WTC11 (cell line): ENCODE results near the gene PTPA. TPM values are rescaled to one million over a fixed set of nuclear protein-coding genes. Genes with fewer than 3 reads are reported as not detected.

Experiments used
- ATAC-seq: fragments of 200-7000 bp; cut with Tn5 transposase; 2 replicates; pipeline ENCODE4 v1.10.0; 2021; ENCODE audit warnings: mild to moderate bottlenecking, moderate library complexity
- CTCF ChIA-PET: fragments of 300-600 bp; sonication (Branson Sonifier 250); formaldehyde crosslinking; loops from one replicate; lab custom pipeline; 2021; ENCODE audit warnings: antibody characterized with exemption; lab: Charles Lee
- POLR2A ChIA-PET: fragments of 350-600 bp; sonication (Branson Sonifier 250); formaldehyde crosslinking; loops from one replicate; lab custom pipeline; 2021; ENCODE audit warnings: antibody characterized with exemption; lab: Charles Lee
- DNase-seq: peaks from one replicate; pipeline ENCODE4 v3.0.0; 2021; ENCODE audit warnings: low spot score
- H3K27ac Mint-ChIP-seq: 2 replicates; pipeline ENCODE4 v1.8.0; 2021; ENCODE audit warnings: mixed read lengths
- H3K27me3 Mint-ChIP-seq: 2 replicates; pipeline ENCODE4 v1.8.0; 2021; ENCODE audit warnings: low read depth, mild to moderate bottlenecking, moderate library complexity, mixed read lengths
- H3K36me3 Mint-ChIP-seq: 2 replicates; pipeline ENCODE4 v1.8.0; 2021; ENCODE audit warnings: mixed read lengths
- H3K4me1 Mint-ChIP-seq: 2 replicates; pipeline ENCODE4 v1.8.0; 2022; ENCODE audit warnings: mixed read lengths
- H3K4me3 Mint-ChIP-seq: 2 replicates; pipeline ENCODE4 v1.8.0; 2021; ENCODE audit warnings: mild to moderate bottlenecking, moderate library complexity, mixed read lengths
- H3K9me3 Mint-ChIP-seq: 2 replicates; pipeline ENCODE4 v1.8.0; 2021; ENCODE audit warnings: mixed read lengths
- ARID4B ChIP-seq: sonication (generic); formaldehyde crosslinking; IDR thresholded peaks from 2 replicates; pipeline ENCODE4 v1.8.0; 2023; ENCODE audit warnings: missing genetic modification reagents, mild to moderate bottlenecking, borderline replicate concordance
- MYBL2 ChIP-seq: sonication (generic); formaldehyde crosslinking; IDR thresholded peaks from 2 replicates; pipeline ENCODE4 v1.8.1; 2023; ENCODE audit warnings: mild to moderate bottlenecking, moderate library complexity, missing genetic modification reagents
- NFATC4 ChIP-seq: fragments of 250-450 bp; sonication (Bioruptor Pico); IDR thresholded peaks from 2 replicates; pipeline ENCODE4 v1.9.0; 2021; ENCODE audit warnings: mild to moderate bottlenecking
- TCF7 ChIP-seq: sonication (generic); formaldehyde crosslinking; IDR thresholded peaks from 2 replicates; pipeline ENCODE4 v1.8.0; 2022; ENCODE audit warnings: mild to moderate bottlenecking, low read depth, missing genetic modification reagents, moderate library complexity
- TP53 ChIP-seq: sonication (generic); formaldehyde crosslinking; IDR thresholded peaks from 2 replicates; pipeline ENCODE4 v1.8.1; 2023; ENCODE audit warnings: mild to moderate bottlenecking, missing genetic modification reagents
- ZNF121 ChIP-seq: sonication (generic); formaldehyde crosslinking; IDR thresholded peaks from 2 replicates; pipeline ENCODE4 v1.8.0; 2023; ENCODE audit warnings: missing genetic modification reagents
- ZNF317 ChIP-seq: sonication (generic); formaldehyde crosslinking; IDR thresholded peaks from 2 replicates; pipeline ENCODE4 v1.8.1; 2023; ENCODE audit warnings: low read depth, mild to moderate bottlenecking, moderate library complexity, missing genetic modification reagents, borderline replicate concordance
- ZNF416 ChIP-seq: fragments of 250-450 bp; sonication (Bioruptor Pico); IDR thresholded peaks from 2 replicates; pipeline ENCODE4 v1.9.0; 2021; ENCODE audit warnings: mild to moderate bottlenecking, inconsistent platforms
- ZNF671 ChIP-seq: fragments of 250-450 bp; sonication (Bioruptor Pico); IDR thresholded peaks from 2 replicates; pipeline ENCODE4 v1.8.0; 2021; ENCODE audit warnings: mild to moderate bottlenecking
- total RNA-seq: library from RNA; stranded (reverse); gene quantifications from 3 replicates; pipeline ENCODE4 v1.2.3, GENCODE V29; 2021
- TF ChIP-seq, protein P1 (sequence below): fragments of 250-450 bp; sonication (Bioruptor Pico); IDR thresholded peaks from 2 replicates; pipeline ENCODE4 v2.1.2; 2022; ENCODE audit warnings: mild to moderate bottlenecking, moderate library complexity
- TF ChIP-seq, protein P2 (sequence below): sonication (generic); formaldehyde crosslinking; IDR thresholded peaks from 2 replicates; pipeline ENCODE4 v1.8.1; 2023; ENCODE audit warnings: mild to moderate bottlenecking, moderate library complexity, missing genetic modification reagents
- TF ChIP-seq, protein P3 (sequence below): sonication (generic); formaldehyde crosslinking; conservative IDR thresholded peaks from 2 replicates; pipeline ENCODE4 v1.8.1; 2023; ENCODE audit warnings: mild to moderate bottlenecking, low read depth, missing genetic modification reagents, moderate library complexity
- TF ChIP-seq, protein P4 (sequence below): sonication (generic); formaldehyde crosslinking; IDR thresholded peaks from 2 replicates; pipeline ENCODE4 v1.8.1; 2023; ENCODE audit warnings: mild to moderate bottlenecking, missing genetic modification reagents, moderate library complexity
- TF ChIP-seq, protein P5 (sequence below): sonication (generic); formaldehyde crosslinking; IDR thresholded peaks from 2 replicates; pipeline ENCODE4 v1.8.1; 2023; ENCODE audit warnings: mild to moderate bottlenecking, missing genetic modification reagents, borderline replicate concordance

Gene PTPA
- total RNA-seq, 1 experiment from 2014 or later, result 186 TPM

- ChIA-PET CTCF (interaction anchor here (0.7 kb wide), 1 partner anchor 20 kb away, joined by 3 read pairs; no protein-coding TSS in a partner anchor), POLR2A (interaction anchor here (0.6 kb wide), 1 partner anchor 428 kb away, joined by 3 read pairs; no protein-coding TSS in a partner anchor)
- H3K4me3 Mint-ChIP-seq, result no peak overlapping the region
- TF ChIP-seq MYBL2, result no peak
- no peak for TF ChIP-seq ARID4B (CRISPR knock-in tag)
- no peak for TF ChIP-seq TCF7
- no peak for TF ChIP-seq TP53 (CRISPR knock-in tag)
- TF ChIP-seq, protein P1, sequence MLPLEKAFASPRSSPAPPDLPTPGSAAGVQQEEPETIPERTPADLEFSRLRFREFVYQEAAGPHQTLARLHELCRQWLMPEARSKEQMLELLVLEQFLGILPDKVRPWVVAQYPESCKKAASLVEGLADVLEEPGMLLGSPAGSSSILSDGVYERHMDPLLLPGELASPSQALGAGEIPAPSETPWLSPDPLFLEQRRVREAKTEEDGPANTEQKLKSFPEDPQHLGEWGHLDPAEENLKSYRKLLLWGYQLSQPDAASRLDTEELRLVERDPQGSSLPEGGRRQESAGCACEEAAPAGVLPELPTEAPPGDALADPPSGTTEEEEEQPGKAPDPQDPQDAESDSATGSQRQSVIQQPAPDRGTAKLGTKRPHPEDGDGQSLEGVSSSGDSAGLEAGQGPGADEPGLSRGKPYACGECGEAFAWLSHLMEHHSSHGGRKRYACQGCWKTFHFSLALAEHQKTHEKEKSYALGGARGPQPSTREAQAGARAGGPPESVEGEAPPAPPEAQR (CRISPR knock-in tag), result no peak
- TF ChIP-seq, protein P2, sequence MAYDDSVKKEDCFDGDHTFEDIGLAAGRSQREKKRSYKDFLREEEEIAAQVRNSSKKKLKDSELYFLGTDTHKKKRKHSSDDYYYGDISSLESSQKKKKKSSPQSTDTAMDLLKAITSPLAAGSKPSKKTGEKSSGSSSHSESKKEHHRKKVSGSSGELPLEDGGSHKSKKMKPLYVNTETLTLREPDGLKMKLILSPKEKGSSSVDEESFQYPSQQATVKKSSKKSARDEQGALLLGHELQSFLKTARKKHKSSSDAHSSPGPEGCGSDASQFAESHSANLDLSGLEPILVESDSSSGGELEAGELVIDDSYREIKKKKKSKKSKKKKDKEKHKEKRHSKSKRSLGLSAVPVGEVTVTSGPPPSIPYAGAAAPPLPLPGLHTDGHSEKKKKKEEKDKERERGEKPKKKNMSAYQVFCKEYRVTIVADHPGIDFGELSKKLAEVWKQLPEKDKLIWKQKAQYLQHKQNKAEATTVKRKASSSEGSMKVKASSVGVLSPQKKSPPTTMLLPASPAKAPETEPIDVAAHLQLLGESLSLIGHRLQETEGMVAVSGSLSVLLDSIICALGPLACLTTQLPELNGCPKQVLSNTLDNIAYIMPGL (CRISPR knock-in tag), result no peak
- TF ChIP-seq ZNF317 (CRISPR knock-in tag), result no peak
- TF ChIP-seq NFATC4 (CRISPR knock-in tag), result no peak
- TF ChIP-seq ZNF121 (CRISPR knock-in tag), result no peak
- no peak for TF ChIP-seq ZNF416
- TF ChIP-seq, protein P3, sequence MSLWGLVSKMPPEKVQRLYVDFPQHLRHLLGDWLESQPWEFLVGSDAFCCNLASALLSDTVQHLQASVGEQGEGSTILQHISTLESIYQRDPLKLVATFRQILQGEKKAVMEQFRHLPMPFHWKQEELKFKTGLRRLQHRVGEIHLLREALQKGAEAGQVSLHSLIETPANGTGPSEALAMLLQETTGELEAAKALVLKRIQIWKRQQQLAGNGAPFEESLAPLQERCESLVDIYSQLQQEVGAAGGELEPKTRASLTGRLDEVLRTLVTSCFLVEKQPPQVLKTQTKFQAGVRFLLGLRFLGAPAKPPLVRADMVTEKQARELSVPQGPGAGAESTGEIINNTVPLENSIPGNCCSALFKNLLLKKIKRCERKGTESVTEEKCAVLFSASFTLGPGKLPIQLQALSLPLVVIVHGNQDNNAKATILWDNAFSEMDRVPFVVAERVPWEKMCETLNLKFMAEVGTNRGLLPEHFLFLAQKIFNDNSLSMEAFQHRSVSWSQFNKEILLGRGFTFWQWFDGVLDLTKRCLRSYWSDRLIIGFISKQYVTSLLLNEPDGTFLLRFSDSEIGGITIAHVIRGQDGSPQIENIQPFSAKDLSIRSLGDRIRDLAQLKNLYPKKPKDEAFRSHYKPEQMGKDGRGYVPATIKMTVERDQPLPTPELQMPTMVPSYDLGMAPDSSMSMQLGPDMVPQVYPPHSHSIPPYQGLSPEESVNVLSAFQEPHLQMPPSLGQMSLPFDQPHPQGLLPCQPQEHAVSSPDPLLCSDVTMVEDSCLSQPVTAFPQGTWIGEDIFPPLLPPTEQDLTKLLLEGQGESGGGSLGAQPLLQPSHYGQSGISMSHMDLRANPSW (CRISPR knock-in tag), result no peak
- TF ChIP-seq, protein P4, sequence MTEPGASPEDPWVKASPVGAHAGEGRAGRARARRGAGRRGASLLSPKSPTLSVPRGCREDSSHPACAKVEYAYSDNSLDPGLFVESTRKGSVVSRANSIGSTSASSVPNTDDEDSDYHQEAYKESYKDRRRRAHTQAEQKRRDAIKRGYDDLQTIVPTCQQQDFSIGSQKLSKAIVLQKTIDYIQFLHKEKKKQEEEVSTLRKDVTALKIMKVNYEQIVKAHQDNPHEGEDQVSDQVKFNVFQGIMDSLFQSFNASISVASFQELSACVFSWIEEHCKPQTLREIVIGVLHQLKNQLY (CRISPR knock-in tag), result no peak
- TF ChIP-seq, protein P5, sequence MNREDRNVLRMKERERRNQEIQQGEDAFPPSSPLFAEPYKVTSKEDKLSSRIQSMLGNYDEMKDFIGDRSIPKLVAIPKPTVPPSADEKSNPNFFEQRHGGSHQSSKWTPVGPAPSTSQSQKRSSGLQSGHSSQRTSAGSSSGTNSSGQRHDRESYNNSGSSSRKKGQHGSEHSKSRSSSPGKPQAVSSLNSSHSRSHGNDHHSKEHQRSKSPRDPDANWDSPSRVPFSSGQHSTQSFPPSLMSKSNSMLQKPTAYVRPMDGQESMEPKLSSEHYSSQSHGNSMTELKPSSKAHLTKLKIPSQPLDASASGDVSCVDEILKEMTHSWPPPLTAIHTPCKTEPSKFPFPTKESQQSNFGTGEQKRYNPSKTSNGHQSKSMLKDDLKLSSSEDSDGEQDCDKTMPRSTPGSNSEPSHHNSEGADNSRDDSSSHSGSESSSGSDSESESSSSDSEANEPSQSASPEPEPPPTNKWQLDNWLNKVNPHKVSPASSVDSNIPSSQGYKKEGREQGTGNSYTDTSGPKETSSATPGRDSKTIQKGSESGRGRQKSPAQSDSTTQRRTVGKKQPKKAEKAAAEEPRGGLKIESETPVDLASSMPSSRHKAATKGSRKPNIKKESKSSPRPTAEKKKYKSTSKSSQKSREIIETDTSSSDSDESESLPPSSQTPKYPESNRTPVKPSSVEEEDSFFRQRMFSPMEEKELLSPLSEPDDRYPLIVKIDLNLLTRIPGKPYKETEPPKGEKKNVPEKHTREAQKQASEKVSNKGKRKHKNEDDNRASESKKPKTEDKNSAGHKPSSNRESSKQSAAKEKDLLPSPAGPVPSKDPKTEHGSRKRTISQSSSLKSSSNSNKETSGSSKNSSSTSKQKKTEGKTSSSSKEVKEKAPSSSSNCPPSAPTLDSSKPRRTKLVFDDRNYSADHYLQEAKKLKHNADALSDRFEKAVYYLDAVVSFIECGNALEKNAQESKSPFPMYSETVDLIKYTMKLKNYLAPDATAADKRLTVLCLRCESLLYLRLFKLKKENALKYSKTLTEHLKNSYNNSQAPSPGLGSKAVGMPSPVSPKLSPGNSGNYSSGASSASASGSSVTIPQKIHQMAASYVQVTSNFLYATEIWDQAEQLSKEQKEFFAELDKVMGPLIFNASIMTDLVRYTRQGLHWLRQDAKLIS (CRISPR knock-in tag), result no peak
- no peak for TF ChIP-seq ZNF671
- ATAC-seq (no peak), DNase-seq (no peak)
- H3K27ac Mint-ChIP-seq, result no peak overlapping the region
- peaks cover 35% of the 10 kb centered on the region for H3K36me3 Mint-ChIP-seq
- no peaks in the 10 kb centered on the region for H3K9me3 Mint-ChIP-seq
- no peaks in the 10 kb centered on the region for H3K27me3 Mint-ChIP-seq
- H3K4me1 Mint-ChIP-seq, result peaks cover 10% of the 10 kb centered on the region
These were observed 7.6 kb downstream of the PTPA start for GRCh38 chr9:129118799-129119198.
